Measurements from ENCODE around the gene XRCC5. TPM values are rescaled to one million over a fixed set of nuclear protein-coding genes. Genes with fewer than 3 reads are reported as not detected.

XRCC5 gene
- polyA plus RNA-seq, 1 donor (not counting 4 experiments of a cell fraction or from before 2014, with no cell fraction given): 521 TPM

- Histone ChIP-seq H3K9me1 (ENCODE audit: control insufficient read depth, extremely low read depth, insufficient read depth, low read length) (no peaks in the 10 kb centered on the region), H3K4me1 (ENCODE audit: control insufficient read depth, extremely low read depth, insufficient read depth, low read length) (no peaks in the 10 kb centered on the region), H3K4me2 (ENCODE audit: control insufficient read depth, extremely low read depth, insufficient read depth, low read depth, low read length) (no peak overlapping the region), H3K9me3 (ENCODE audit: control insufficient read depth, low read depth, low read length) (no peaks in the 10 kb centered on the region), H3K36me3 (ENCODE audit: control insufficient read depth in 2 of 2, extremely low read depth in 1 of 2, insufficient read depth in 2 of 2, low read length in 2 of 2) (peaks cover 33 to 42% of the 10 kb centered on the region in 2 experiments), H3K79me2 (ENCODE audit: control insufficient read depth, insufficient read depth, low read length) (no peaks in the 10 kb centered on the region), H3K27ac (ENCODE audit: control insufficient read depth, insufficient read depth, low read length) (no peak overlapping the region), H3K9ac (ENCODE audit: control insufficient read depth, extremely low read depth, insufficient read depth, low read length) (no peak overlapping the region), H4K20me1 (ENCODE audit: control insufficient read depth, extremely low read depth, insufficient read depth, low read length) (no peaks in the 10 kb centered on the region), H2AFZ (ENCODE audit: control insufficient read depth, low read length) (no peak overlapping the region), H3K4me3 (ENCODE audit: control insufficient read depth in 2 of 3, extremely low read depth in 1 of 3, insufficient read depth in 2 of 3, low read depth in 1 of 3, low read length in 3 of 3) (no peak overlapping the region), H3K27me3 (ENCODE audit: control insufficient read depth, extremely low read depth, insufficient read depth, low read length) (no peaks in the 10 kb centered on the region)
- TF ChIP-seq EZH2 (IDR thresholded peaks at IDR 0.05; ENCODE audit: low read length) (no peak), CTCF (optimal IDR thresholded peaks at IDR 0.05 in 1 of 3, IDR thresholded peaks at IDR 0.05 in 1 of 3, conservative IDR thresholded peaks at IDR 0.05 in 1 of 3; ENCODE audit: extremely low read depth in 1 of 3, insufficient read depth in 2 of 3, low read length in 3 of 3) (no peak)
- dilution Hi-C loops (cut with MboI; ENCODE audit: extremely low pct_ligation_motif_present, low sequenced_read_pairs): no loop called here
- DNase-seq (ENCODE audit: low read depth, low spot score): no peak
- FAIRE-seq: no peak
Observed at GRCh38 chr2:216201692-216202306, 92.7 kb downstream of the XRCC5 start.

GRCh38 chr2:216202626-216203250 is 93.6 kb downstream of the XRCC5 start:
- Histone ChIP-seq H3K9ac (ENCODE audit: control insufficient read depth, extremely low read depth, insufficient read depth, low read length) (no peak overlapping the region), H3K9me1 (ENCODE audit: control insufficient read depth, extremely low read depth, insufficient read depth, low read length) (no peaks in the 10 kb centered on the region), H4K20me1 (ENCODE audit: control insufficient read depth, extremely low read depth, insufficient read depth, low read length) (no peaks in the 10 kb centered on the region), H3K27ac (ENCODE audit: control insufficient read depth, insufficient read depth, low read length) (no peak overlapping the region), H3K9me3 (ENCODE audit: control insufficient read depth, low read depth, low read length) (no peaks in the 10 kb centered on the region), H3K36me3 (ENCODE audit: control insufficient read depth in 2 of 2, extremely low read depth in 1 of 2, insufficient read depth in 2 of 2, low read length in 2 of 2) (peaks cover 35 to 40% of the 10 kb centered on the region in 2 experiments), H2AFZ (ENCODE audit: control insufficient read depth, low read length) (no peak overlapping the region), H3K4me3 (ENCODE audit: control insufficient read depth in 2 of 3, extremely low read depth in 1 of 3, insufficient read depth in 2 of 3, low read depth in 1 of 3, low read length in 3 of 3) (no peak overlapping the region), H3K27me3 (ENCODE audit: control insufficient read depth, extremely low read depth, insufficient read depth, low read length) (no peaks in the 10 kb centered on the region), H3K79me2 (ENCODE audit: control insufficient read depth, insufficient read depth, low read length) (no peaks in the 10 kb centered on the region), H3K4me2 (ENCODE audit: control insufficient read depth, extremely low read depth, insufficient read depth, low read depth, low read length) (no peak overlapping the region), H3K4me1 (ENCODE audit: control insufficient read depth, extremely low read depth, insufficient read depth, low read length) (no peaks in the 10 kb centered on the region)
- FAIRE-seq (no peak), DNase-seq (ENCODE audit: low read depth, low spot score) (no peak)
- no peak for TF ChIP-seq CTCF (optimal IDR thresholded peaks at IDR 0.05 in 1 of 3, IDR thresholded peaks at IDR 0.05 in 1 of 3, conservative IDR thresholded peaks at IDR 0.05 in 1 of 3; ENCODE audit: extremely low read depth in 1 of 3, insufficient read depth in 2 of 3, low read length in 3 of 3)
- TF ChIP-seq EZH2 (IDR thresholded peaks at IDR 0.05; ENCODE audit: low read length): no peak
- dilution Hi-C loops (cut with MboI; ENCODE audit: extremely low pct_ligation_motif_present, low sequenced_read_pairs): no loop called here
